ENCODE data around the gene CTDP1. TPM values are rescaled to one million over a fixed set of nuclear protein-coding genes. Genes with fewer than 3 reads are reported as not detected.

Gene CTDP1
- total RNA-seq, 4 donors from 2014 or later: 18.1 to 40.5 (median 25.7) TPM

GRCh38 chr18:79781331-79781941, 101.8 kb downstream of the CTDP1 start:
- H3K36me3 ChIP-seq: no peaks in the 10 kb centered on the region
- TF ChIP-seq POLR2A (IDR thresholded peaks at IDR 0.05) (no peak), EP300 (IDR thresholded peaks at IDR 0.05) (no peak)
- TF ChIP-seq, protein P1, sequence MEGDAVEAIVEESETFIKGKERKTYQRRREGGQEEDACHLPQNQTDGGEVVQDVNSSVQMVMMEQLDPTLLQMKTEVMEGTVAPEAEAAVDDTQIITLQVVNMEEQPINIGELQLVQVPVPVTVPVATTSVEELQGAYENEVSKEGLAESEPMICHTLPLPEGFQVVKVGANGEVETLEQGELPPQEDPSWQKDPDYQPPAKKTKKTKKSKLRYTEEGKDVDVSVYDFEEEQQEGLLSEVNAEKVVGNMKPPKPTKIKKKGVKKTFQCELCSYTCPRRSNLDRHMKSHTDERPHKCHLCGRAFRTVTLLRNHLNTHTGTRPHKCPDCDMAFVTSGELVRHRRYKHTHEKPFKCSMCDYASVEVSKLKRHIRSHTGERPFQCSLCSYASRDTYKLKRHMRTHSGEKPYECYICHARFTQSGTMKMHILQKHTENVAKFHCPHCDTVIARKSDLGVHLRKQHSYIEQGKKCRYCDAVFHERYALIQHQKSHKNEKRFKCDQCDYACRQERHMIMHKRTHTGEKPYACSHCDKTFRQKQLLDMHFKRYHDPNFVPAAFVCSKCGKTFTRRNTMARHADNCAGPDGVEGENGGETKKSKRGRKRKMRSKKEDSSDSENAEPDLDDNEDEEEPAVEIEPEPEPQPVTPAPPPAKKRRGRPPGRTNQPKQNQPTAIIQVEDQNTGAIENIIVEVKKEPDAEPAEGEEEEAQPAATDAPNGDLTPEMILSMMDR (IDR thresholded peaks at IDR 0.05): no peak
- H3K4me1 ChIP-seq: no peaks in the 10 kb centered on the region
- DNase-seq (ENCODE audit: low spot score in 2 of 2): no peak
- H3K27ac ChIP-seq: no peak overlapping the region
- no peaks in the 10 kb centered on the region for H3K9me3 ChIP-seq
- WGBS, 2 donors: 81 to 88% methylated on average over 16 to 17 of the region's 17 CpGs
- H3K4me3 ChIP-seq: no peak overlapping the region
- peaks cover 0 to 43% of the 10 kb centered on the region in 2 donors for H3K27me3 ChIP-seq

DNA sequence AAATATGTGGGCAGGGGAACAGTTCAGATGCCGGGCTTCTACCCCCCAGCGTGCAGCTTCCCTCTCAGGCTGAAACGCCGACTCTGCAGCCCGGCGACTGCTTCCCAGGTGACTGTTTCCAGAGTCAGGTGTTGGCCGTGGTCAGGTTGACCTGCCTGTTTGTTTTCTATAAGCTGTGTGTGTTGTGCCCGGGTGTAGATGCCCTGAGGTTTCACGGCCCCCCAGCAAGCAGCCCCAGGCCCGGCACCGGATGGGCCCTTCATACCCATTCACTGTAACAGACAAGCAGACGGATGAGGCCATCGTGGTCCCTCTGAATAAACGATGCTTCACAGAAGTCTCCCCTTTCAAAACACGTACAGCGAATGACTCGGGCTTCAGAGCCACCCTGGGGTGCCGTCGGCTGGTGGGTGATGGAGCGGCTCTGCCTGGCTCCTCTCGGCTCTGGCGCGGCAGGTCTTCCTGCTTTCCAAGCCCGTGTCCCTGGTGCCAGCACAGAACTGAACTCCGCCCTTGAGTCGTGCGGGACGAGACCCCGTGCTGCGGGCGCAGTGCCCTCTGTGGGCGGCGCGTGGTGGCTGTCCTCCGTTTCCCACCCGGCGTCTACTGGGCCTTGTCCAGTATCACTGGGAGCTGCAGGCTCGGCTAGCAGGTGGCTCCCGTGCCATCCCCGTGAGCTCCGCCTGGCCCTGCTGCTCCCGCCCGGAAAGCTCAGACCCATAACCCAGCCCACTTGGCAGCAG, 103.1 kb downstream of the CTDP1 start:
- TF ChIP-seq, protein P1 (IDR thresholded peaks at IDR 0.05): no peak
- TF ChIP-seq POLR2A (IDR thresholded peaks at IDR 0.05) (no peak), EP300 (IDR thresholded peaks at IDR 0.05) (no peak)
- peaks cover 0 to 1% (median under 1%) of the 10 kb centered on the region in 4 donors for H3K4me1 ChIP-seq
- no peaks in the 10 kb centered on the region for H3K36me3 ChIP-seq
- H3K27ac ChIP-seq: no peak overlapping the region
- DNase-seq (ENCODE audit: low spot score in 2 of 2): no peak
- H3K4me3 ChIP-seq: no peak overlapping the region
- H3K9me3 ChIP-seq: no peaks in the 10 kb centered on the region
- peaks cover 0 to 46% of the 10 kb centered on the region in 2 donors for H3K27me3 ChIP-seq
- 85 to 90% methylated on average over 37 to 43 of the region's 43 CpGs for WGBS, 2 donors

DNA sequence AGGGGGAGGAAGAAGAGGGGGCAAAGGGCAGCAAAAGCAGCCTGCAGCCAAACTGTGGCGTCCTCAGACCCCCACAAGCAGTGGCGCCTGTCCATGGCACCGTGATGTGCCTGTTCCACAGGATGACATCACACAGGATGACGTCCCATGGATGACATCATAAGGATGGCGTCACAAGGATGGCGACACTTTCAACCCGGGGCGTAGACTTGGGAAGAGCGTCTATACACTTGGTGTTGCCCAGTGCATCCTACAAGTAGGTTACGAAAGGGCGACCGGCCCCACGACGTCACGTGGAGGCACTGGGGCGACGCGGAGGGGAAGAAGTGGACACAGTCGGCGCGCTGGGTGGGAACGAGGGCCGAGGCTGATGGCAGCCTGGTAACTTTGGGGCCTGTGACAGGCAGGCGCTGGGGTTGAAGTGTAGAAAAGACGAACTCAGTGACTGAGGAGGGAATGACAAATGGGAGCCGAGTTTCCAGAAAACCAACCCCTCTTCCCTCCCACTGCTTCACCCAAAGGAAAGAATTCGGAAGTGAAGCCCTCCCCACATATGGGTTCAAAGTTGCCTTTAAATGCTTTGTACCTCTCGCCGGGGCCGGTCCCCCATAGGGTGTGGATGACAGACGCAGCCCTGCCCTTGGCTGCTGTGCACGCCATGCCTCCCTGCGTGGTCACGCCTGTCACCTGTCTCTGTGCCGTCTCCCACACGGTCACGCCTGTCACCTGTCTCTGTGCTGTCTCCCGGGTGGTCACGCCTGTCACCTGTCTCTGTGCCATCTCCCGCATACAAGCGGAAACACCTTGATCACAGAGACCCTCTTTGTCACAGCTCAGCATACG, 104.7 kb downstream of the CTDP1 start:
- H3K36me3 ChIP-seq: no peaks in the 10 kb centered on the region
- H3K27ac ChIP-seq: no peak overlapping the region
- TF ChIP-seq POLR2A (IDR thresholded peaks at IDR 0.05) (no peak), EP300 (IDR thresholded peaks at IDR 0.05) (no peak)
- TF ChIP-seq, protein P1 (IDR thresholded peaks at IDR 0.05): no peak
- no peaks in the 10 kb centered on the region for H3K9me3 ChIP-seq
- peaks cover 0 to 57% of the 10 kb centered on the region in 2 donors for H3K27me3 ChIP-seq
- H3K4me1 ChIP-seq: peaks cover 0 to 11% (median 1%) of the 10 kb centered on the region in 4 donors
- 84 to 86% methylated on average over 42 of the region's 42 CpGs for WGBS, 2 donors
- no peak overlapping the region for H3K4me3 ChIP-seq
- DNase-seq (ENCODE audit: low spot score in 2 of 2): no peak

DNA sequence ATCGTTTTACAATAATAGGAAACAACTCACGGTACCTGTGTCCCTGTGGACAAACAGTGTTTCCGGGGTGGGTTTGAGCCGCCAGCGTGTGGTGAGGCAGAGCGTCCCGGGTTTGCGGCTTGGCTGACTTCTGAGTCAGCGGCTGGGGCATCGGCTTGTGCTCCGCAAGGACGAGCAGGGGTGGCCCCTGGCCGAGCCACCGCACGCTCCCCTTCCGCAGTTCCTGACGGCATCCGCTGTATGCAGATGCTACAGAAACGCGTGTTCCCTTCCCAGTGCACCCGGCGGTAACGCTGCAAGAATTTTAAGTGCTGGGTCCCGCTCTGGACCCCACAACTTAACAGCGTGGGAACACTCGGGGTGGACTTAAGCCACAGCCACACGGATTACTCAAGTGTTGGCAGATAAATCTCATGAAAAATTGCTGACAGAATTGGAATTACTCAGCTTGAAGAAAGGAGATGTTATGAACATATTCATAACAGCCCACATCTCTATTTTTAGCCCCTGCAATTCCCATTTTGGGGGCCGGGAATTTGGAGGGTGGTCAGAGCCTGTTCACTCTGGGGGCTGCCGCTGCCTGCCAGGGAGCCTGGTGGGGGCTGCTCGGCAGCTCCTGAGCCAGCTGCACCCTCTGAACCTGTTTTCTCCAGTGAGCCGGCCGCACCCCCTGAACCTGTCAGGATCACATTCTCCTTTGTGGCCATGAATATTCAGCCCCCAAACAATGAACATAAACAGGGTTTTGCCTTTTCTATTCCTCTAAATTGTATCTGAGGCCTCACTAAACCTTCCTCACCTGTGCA, 105.6 kb downstream of the CTDP1 start:
- H3K27me3 ChIP-seq: peaks cover 0 to 60% of the 10 kb centered on the region in 2 donors
- TF ChIP-seq EP300 (IDR thresholded peaks at IDR 0.05) (no peak), POLR2A (IDR thresholded peaks at IDR 0.05) (no peak)
- TF ChIP-seq, protein P1 (IDR thresholded peaks at IDR 0.05): no peak
- H3K4me1 ChIP-seq: peaks cover 0 to 11% (median 1%) of the 10 kb centered on the region in 4 donors
- 67% methylated on average over 32 of the region's 32 CpGs for WGBS, 2 donors
- no peak for DNase-seq (ENCODE audit: low spot score in 2 of 2)
- no peaks in the 10 kb centered on the region for H3K9me3 ChIP-seq
- no peak overlapping the region for H3K4me3 ChIP-seq
- no peaks in the 10 kb centered on the region for H3K36me3 ChIP-seq
- H3K27ac ChIP-seq: no peak overlapping the region

Data from tibial nerve (tissue), 4 donors.